ENCODE measurements around the gene SLC13A4. TPM values are rescaled to one million over a fixed set of nuclear protein-coding genes. Genes with fewer than 3 reads are reported as not detected.

Gene SLC13A4
- total and polyA plus RNA-seq, 2 of the 4 experiments (the other 2 are of a cell fraction) = 0.10 TPM; not detected in 1

DNA sequence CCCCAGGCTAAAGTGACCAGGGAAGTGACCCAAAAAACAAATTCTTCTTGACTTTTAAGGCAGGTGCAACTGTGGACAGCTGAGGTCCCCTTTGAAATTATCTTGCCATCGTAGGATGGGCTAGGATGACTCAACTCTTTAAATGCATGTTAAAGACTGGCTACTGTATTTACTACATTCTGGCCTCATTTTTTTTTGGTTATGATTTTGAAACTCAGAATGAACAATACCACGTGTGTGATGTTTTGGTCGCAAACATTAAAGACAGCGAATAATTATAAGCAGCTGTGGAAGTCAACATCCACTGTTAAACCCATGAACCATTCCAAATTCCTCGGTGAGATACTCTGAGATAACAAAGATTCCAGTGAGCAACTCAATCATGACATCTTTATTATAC is 1.2 kb upstream of the SLC13A4 start:
- H2AK9ac ChIP-seq (replicated peaks; ENCODE audit: low read depth, low read length, poor library complexity) = no peak overlapping the region
- H3K36me3 ChIP-seq (ENCODE audit: control insufficient read depth, insufficient read depth, low read length) = no peaks in the 10 kb centered on the region
- H4K91ac ChIP-seq (ENCODE audit: insufficient read depth, low read depth, low read length) = no peak overlapping the region
- H4K8ac ChIP-seq (ENCODE audit: low read depth in 2 of 2, low read length in 2 of 2) = no peak overlapping the region
- intact Hi-C loops (cut with micrococcal nuclease) (no loop called here), dilution Hi-C loops (cut with HindIII; ENCODE audit: low sequenced_read_pairs, unreplicated experiment) (no loop called here), in situ Hi-C loops (cut with MboI; ENCODE audit: low sequenced_read_pairs) (no loop called here)
- no peaks in the 10 kb centered on the region for H3K4me1 ChIP-seq (ENCODE audit: control insufficient read depth, insufficient read depth, low read length)
- no peak overlapping the region for H2AFZ ChIP-seq (replicated peaks; ENCODE audit: low read length, poor library complexity)
- H3K27ac ChIP-seq (ENCODE audit: insufficient read depth, low read length) = no peak overlapping the region
- WGBS, 2 experiments (ENCODE audit: extremely low coverage in 2 of 2, insufficient read length in 1 of 2) = no CpG with 5 or more reads among the region's 5 CpGs
- no peaks in the 10 kb centered on the region for H3K79me1 ChIP-seq (ENCODE audit: low read depth in 1 of 2, low read length in 2 of 2)
- TF ChIP-seq SMC3 (IDR thresholded peaks at IDR 0.05; ENCODE audit: low read depth, low read length) (no peak), RFX5 (IDR thresholded peaks at IDR 0.05; ENCODE audit: low read depth, low read length) (no peak), CHD1 (IDR thresholded peaks at IDR 0.05; ENCODE audit: low read depth, low read length) (no peak), RAD21 (IDR thresholded peaks at IDR 0.05; ENCODE audit: low read length) (no peak), FOS (IDR thresholded peaks at IDR 0.05; ENCODE audit: low read depth, low read length) (no peak), NFE2L2 (IDR thresholded peaks at IDR 0.05; ENCODE audit: low read depth, low read length) (no peak), RCOR1 (IDR thresholded peaks at IDR 0.05; ENCODE audit: insufficient replicate concordance, low read length) (no peak), MXI1 (IDR thresholded peaks at IDR 0.05; ENCODE audit: borderline replicate concordance, low read depth, low read length) (no peak), MAZ (IDR thresholded peaks at IDR 0.05; ENCODE audit: borderline replicate concordance, low read depth, low read length) (no peak), MAFK (IDR thresholded peaks at IDR 0.05; ENCODE audit: low read depth, low read length) (no peak), BHLHE40 (IDR thresholded peaks at IDR 0.05; ENCODE audit: low read depth, low read length) (no peak), CEBPB (IDR thresholded peaks at IDR 0.05; ENCODE audit: low read depth, low read length) (no peak)
- TF ChIP-seq, protein P1, sequence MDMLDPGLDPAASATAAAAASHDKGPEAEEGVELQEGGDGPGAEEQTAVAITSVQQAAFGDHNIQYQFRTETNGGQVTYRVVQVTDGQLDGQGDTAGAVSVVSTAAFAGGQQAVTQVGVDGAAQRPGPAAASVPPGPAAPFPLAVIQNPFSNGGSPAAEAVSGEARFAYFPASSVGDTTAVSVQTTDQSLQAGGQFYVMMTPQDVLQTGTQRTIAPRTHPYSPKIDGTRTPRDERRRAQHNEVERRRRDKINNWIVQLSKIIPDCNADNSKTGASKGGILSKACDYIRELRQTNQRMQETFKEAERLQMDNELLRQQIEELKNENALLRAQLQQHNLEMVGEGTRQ (IDR thresholded peaks at IDR 0.05; ENCODE audit: low read depth, low read length) = no peak
- TF ChIP-seq, protein P2, sequence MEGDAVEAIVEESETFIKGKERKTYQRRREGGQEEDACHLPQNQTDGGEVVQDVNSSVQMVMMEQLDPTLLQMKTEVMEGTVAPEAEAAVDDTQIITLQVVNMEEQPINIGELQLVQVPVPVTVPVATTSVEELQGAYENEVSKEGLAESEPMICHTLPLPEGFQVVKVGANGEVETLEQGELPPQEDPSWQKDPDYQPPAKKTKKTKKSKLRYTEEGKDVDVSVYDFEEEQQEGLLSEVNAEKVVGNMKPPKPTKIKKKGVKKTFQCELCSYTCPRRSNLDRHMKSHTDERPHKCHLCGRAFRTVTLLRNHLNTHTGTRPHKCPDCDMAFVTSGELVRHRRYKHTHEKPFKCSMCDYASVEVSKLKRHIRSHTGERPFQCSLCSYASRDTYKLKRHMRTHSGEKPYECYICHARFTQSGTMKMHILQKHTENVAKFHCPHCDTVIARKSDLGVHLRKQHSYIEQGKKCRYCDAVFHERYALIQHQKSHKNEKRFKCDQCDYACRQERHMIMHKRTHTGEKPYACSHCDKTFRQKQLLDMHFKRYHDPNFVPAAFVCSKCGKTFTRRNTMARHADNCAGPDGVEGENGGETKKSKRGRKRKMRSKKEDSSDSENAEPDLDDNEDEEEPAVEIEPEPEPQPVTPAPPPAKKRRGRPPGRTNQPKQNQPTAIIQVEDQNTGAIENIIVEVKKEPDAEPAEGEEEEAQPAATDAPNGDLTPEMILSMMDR (conservative IDR thresholded peaks at IDR 0.05; ENCODE audit: low read depth, low read length) = no peak
- H2BK120ac ChIP-seq (ENCODE audit: low read depth, low read length) = no peak overlapping the region
- ATAC-seq (ENCODE audit: low read depth) = no peak
- DNase-seq = no peak
- no peaks in the 10 kb centered on the region; the same call in 1 of the 2 replicates for H3K27me3 ChIP-seq (ENCODE audit: control insufficient read depth, insufficient read depth, low read length)
- no peaks in the 10 kb centered on the region for H4K20me1 ChIP-seq (ENCODE audit: insufficient read depth, low read length)
- BruUV-seq (replicated peaks) = no TSS peak
- H2BK5ac ChIP-seq (ENCODE audit: low read depth, low read length, poor library complexity, severe bottlenecking) = no peak overlapping the region
- no peak overlapping the region for H3K18ac ChIP-seq (ENCODE audit: low read depth, low read length)
- no peak overlapping the region for H3K9ac ChIP-seq (ENCODE audit: low read depth, low read length)
- H3K4me3 ChIP-seq (ENCODE audit: insufficient read depth, low read depth, low read length) = no peak overlapping the region
- H3K4ac ChIP-seq (ENCODE audit: low read depth, low read length) = no peak overlapping the region
- no peak overlapping the region for H3K4me2 ChIP-seq (ENCODE audit: low read depth, low read length)
- ChIA-PET POLR2A (ENCODE audit: unreplicated experiment) (no interaction called here), CTCF (interaction anchor here (0.6 kb wide), 1 partner anchor 13 kb away, joined by 3 read pairs; no protein-coding TSS in a partner anchor)
- no peak overlapping the region for H3K23ac ChIP-seq (ENCODE audit: low read depth, low read length)
- H2BK20ac ChIP-seq (ENCODE audit: low read depth, low read length) = no peak overlapping the region
- H3K9me3 ChIP-seq (ENCODE audit: control insufficient read depth, insufficient read depth, low read length) = no peaks in the 10 kb centered on the region
- H2BK15ac ChIP-seq (ENCODE audit: low read depth, low read length) = no peak overlapping the region
- no peak overlapping the region for H3K14ac ChIP-seq (replicated peaks; ENCODE audit: low read depth, low read length)
- H2AK5ac ChIP-seq (ENCODE audit: low read depth, low read length) = no peak overlapping the region
- no peak overlapping the region for H4K5ac ChIP-seq (ENCODE audit: low read depth, low read length)
- no peak overlapping the region for H3K56ac ChIP-seq (ENCODE audit: extremely low read depth, insufficient read depth, low read length)
- H3K9me1 ChIP-seq (ENCODE audit: insufficient read depth, low read length) = no peaks in the 10 kb centered on the region; the same call in 1 of the 2 replicates

Data from IMR-90 (cell line).